Middle frontal gyrus (tissue), 1 donor: ENCODE results near the gene PLIN5.
"Not testable (repeated sequence)": the region's sequence is repeated elsewhere in the genome, so short reads cannot be mapped to it uniquely, and the experiment has no call there.

Experiments used
- DNase-seq: peaks from one replicate; pipeline ENCODE4 v3.0.0-alpha.2; 2015; ENCODE audit warnings: low spot score; ENCODE audit errors: extremely low spot score

Gene PLIN5

DNA sequence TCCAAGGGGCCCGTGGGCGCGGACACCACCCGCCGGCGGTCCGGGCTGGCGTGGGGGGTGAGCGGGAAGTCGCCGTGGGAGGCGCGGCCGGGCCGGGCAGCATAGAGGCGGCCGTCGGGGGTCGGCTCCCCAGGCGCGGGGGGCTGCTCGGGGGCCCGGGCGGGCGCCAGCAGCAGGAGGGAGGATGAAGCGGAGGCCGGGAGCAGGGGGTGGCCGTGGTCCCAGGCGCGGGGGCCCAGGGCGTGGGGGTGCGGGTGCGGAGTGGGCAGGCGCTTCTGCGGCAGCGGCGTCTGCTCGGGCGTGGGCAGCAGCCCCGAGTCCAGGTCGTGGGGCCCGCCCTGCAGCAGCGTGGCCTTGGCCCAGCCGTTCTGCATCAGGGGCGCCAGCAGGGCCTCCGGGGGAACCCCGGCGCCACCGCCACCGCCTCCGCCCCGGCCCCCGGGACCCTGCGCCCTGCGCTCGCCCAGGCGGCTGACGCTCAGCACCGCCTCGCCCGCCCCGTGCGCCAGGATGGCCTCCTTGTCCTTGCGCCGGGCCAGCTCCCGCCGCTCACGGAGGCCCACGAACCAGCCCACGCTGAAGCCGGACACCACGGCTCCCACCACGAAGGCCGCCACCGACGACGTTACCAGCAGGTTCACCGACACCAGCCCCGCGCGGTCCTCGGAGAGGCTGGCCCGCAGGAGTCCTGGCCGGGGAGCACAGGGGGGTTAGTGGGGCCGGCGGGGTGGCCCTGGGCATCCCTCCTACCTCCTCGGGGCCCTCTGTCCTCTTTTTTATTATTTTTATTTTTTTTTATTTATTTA, 9.0 kb upstream of the PLIN5 start:
- no peak for DNase-seq

- DNase-seq: no peak
Observed at GRCh38 chr19:4542896-4543841, 8.1 kb upstream of the PLIN5 start.

DNA sequence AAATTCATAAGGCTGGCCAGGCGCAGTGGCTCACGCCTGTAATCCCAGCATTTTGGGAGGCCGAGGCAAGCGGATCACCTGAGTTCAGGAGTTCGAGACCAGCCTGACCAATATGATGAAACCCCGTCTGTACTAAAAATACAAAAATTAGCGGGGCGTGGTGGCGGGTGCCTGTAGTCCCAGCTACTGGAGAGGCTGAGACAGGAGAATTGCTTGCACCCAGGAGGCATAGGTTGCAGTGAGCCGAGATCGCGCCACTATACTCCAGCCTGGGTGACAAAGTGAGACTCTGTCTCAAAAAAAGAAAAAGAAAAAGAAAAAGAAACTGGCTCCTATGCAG, 6.8 kb upstream of the PLIN5 start:
- DNase-seq: not testable (repeated sequence)

DNA sequence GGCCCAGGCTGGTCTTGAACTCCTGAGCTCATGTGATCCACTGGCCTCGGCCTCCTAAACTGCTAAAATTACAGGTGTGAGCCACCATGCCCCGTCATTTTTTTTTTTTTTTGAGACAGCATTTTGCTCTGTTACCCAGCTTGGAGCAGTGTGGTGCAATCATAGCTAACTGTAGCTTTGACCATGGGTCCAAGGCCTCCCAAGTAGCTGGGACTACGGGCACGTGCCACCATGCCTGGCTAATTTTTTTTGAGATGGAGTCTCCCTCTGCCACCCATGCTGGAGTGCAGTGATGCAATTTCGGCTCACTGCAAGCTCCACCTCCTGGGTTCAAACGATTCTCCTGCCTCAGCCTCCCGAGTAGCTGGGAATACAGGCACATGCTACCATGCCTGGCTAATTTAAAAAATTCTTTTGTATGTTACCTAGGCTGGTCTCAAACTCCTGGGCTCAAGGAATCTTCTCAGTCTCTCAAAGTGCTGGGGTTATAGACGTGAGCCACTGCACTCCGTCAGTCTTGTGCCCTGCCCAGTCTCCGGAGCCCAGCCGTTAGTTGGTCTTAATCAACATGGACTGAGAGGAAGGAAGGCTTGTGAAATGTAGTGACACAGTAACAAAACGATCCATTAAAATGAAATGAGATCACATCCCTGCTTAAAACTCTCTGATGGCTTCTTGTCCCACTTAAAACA, 6.2 kb upstream of the PLIN5 start:
- no peak for DNase-seq

DNA sequence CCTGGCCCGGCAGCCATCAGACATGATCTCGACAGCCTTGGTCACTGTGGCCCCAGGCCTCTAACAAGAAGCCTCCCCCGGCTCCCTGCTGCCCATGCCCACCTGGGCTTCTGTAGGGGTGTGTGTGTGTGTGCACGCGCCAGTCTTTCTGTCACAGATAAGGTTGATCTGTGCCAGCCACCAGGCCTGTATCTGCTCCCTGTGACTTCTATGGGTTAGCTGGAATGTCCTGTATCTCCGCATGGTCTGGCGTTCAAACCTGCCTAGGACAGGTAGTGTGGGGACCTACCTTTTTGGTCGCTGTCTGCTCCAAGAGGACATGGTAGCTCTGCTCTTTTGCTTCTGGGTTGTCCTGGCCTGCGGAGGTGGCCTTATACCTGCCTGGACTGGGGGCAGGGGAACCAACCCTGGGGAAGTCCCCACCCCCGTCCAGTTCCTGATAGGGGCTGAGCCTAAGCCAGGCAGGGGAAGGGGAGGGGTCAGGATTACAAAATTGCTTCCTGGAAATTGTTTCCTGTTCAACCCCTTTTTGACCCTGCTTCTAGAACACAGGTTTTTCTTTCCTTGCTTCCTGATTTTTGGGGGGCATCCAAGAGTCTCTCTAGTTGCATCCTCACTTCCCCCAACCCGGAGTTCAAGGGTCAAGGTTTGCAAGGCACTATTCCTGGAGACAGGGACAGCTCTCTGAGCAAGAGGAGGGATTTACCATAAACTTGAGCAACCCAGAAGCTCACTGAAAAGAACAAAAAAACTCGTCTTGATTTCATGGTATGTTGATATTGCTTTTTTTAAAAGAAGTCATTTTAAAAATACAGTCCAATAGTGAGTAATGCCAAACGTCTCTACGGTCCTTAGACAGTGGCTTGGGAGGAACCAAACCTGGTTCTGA, 4.9 kb upstream of the PLIN5 start, which contains the start of gene LRG1:
Gene LRG1 (minus strand): TSS at position 344 of the 889 bp plus-strand sequence. CDS start 23 bp downstream, at position 321.
- no peak for DNase-seq

GRCh38 chr19:4539169-4539692, 4.2 kb upstream of the PLIN5 start:
- no peak for DNase-seq

DNA sequence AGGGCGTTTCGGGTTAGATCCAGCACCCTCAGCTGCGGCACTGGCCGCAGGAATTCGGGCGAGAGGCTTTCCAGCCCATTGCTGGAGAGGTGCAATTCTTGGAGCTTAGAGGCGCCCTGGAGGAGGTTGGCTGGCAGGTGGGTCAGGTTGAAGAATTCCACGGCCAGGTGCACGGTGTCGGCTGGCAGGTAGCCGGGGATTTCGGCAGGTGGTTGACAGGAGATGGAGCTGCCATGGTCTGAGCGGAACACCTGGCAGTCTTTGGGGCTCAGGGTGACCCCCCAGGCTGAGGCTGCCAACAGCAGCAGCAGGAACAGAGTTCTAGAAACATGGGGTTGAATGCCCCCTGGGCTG, 3.6 kb upstream of the PLIN5 start:
- DNase-seq: no peak

DNA sequence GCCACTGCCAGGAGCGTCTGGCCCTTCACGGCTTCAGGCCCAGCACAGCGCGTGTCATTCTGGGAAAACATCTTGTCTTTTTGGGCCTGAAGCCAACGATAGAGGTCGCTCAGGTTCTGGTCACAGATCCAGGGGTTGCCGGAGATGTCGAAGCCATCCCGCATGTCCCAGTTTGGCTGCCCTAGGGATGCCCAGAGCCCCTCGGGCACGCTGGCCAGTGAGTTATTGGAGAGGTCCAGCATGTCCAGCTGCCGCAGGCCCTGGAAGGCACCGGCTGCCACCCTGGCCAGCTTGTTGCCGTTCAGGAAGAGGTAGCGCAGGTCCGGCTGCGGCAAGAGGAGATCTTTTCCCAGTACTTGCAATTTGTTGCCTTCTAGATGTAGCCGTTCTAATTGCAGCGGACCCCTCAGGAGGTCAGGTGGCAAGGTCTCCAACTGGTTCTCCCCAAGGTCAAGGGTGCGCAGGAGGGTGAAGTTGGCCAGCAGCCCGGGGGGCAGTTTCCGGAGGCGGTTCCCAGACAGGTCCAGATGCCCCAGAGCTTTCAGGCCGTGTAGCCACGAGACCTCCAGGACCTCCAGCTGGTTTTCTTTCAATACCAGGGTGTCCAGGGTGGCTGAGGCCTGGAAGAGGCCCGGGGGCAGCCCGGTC, 3.1 kb upstream of the PLIN5 start:
- DNase-seq: no peak

DNA sequence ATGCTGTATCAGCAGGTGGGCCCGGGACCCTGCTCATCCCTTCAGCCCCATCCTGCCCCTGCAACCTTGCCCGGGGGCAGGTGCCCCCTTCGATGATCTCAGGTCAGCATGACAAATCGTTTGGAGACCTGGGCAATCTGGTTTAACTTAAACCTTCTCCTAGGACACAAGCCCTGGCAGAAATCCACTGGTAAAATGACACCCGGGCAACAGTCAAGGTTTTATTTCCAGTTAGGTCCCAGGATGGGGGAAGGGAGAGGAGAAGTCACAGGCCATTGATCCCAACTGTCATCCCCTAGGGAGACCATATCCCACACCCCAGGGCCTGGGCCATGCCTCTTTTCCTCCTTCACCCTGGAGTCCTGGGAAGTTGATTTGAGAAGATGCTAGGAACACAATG, 1.8 kb upstream of the PLIN5 start:
- DNase-seq: no peak

DNA sequence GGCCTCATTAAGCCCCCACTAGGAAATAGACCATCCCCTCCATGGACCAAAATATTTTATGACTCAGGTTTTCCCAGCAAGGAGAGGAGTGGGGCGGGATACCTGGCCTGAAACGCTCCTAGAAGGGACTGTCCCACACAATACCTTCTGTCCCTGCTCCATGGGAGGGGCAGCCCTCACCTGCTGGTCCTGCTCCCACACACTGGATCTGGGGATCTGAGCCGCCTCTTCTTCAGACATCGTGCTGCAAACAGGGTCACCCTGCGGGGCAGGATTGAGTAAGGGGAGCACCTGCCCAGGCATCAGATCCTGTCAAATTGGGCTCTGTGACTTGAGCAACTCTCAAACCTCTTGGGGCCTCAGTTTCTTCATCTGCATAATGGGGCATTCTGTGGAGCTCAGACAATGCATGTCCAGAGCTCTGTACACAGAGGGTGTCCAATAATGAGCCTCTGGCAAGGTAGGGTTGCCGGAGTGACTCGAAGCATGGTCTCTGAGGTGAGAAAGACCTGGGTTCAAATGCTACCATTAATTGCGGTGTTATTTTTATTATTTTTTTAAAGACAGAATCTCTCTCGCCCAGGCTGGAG, 1.1 kb downstream of the PLIN5 start:
- DNase-seq: no peak

DNA sequence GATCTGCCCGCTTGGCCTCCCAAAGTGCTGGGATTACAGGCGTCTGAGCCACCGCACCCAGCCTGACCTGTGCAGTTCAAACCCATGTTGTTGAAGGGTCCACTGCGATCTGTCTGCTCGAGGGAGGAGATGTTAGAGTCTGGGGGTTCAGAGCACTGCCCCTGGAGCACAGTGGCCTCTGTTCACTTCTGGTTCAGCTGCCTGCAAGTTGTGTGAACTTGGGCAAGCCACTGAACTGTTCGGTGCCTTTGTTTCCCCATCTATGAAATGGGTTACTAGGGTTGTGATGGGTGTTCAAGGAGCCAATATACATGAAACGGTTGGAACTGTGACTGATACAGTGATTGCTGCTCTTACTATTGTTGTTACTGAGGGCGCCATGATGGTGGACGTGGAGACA, 1.7 kb downstream of the PLIN5 start:
- DNase-seq: no peak

DNA sequence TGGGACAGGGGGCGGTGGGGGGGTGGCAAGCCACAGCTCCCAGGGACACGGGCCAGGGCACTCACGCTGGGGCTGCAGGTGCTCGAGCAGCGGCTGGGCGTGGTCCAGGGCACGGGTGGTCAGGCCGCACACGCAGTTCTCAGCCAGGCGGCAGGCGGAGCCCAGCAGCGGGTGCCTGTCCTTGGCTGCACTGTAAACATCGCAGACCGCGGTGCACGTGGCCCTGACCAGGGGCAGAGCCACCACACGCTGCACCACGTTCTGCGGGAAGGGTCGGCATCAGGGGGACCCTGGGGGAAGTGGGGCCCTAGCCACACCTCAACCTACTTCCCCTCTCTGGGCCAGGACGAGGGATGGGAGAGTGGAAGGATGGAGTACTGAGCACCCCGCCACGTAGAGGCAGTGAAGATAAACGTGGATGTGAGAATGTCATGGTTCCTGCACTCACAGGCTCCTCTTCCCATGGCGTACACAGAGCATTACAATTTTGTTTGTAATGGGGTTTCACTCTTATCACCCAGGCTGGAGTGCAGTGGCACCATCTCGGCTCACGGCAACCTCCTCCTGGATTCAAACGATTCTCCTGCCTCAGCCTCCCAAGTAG, 3.4 kb downstream of the PLIN5 start:
- no peak for DNase-seq

DNA sequence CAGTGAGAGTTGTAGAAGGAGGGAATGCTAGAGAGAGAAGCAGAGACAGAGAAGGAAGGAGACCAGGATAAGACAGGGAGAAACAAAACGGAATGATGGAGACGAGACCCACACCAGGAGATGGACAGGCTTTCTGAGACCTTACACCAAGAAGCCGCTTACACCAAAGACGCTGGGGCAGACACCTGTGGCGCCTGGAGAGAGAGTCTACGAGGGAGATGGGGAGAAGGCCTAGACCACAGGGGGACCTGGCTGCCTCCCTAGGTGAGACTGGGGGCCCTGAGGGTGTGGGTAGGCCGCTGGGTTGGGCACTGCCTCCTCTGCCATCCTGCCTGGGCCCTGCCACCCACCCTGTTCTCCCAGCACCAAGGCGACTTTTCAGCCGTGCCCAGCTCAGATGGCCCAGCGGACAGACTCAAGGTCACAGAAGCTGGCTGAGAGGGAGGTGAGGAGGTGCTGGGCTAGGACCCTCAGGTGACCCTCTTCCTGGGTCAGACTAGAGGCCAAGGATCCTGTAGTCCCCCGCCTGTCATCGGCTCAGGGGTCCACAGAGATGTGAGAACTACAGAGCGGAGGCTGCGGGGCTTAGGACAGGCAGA, 5.0 kb downstream of the PLIN5 start:
- no peak for DNase-seq

GRCh38 chr19:4528843-4529242, 6.2 kb downstream of the PLIN5 start:
- no peak for DNase-seq

DNA sequence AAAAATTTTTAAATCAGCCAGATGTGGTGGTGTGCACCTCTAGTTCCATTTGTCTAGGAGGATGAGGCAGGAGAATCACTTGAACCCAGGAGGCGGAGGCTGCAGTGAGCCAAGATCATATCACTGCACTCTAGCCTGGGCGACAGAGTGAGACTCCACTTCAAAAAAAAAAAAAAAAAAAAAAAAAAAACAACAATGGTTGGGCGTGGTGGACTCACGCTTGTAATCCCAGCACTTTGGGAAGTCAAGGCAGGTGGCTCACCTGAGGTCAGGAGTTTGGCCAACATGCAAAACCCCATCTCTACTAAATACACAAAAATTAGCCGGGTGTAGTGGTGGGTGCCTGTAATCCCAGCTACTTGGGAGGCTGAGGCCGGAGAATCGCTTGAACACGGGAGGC, 7.6 kb downstream of the PLIN5 start:
- DNase-seq: not testable (repeated sequence)

DNA sequence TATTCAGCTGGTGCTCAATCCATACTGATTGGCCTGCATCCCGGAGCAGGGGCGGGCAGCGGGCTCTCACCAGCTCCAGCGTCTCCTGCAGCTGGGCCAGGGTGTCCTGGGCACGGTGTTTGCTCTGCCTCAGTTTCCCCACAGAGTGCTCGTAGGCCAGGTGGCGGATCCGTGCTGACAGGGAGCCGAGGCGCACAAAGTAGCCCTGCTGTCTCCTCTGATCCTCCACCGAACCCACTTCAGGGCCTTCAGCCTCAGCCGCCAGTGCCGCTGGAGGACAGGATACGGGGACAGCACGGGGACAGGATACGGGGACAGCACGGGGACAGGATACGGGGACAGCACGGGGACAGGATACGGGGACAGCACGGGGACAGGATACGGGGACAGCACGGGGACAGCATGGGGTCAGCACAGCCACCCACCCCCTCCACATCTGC, 9.4 kb downstream of the PLIN5 start:
- no peak for DNase-seq

DNA sequence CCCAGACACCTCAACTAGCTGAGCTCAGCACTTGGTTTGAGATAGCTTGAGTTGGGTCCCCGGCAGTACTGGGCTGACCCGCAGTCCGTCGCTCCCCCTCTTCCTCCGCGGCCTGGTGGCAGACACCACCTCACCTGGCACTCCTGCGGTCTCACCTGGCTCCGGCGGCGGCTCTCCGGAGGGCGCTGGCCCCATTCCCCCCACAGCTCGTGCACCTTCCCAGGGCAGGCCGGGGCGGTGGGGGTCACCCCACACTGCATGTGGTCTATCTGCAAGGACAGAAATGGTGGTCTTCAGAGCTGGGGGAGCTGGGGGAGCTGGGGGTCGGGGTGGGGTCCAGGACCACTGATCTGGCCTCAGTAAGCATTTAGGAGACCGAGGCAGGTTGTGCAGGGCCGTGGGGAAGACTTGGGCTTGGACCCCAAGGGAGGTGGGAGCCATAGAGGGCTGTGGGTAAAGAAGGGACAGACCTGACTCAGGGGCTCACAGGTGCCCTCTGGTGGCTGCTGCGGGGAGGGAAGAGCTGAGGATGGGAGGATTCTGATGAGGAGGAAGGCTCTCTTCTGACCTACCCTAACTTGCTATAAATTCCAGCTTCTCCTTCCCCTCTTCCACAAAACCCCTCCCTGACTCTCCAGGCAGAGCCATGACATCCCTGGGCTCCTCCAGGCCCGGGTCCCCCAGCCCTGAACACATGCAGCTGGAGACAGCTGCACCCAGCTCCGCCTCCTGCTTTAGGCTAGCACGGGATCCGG, 10.0 kb downstream of the PLIN5 start:
- no peak for DNase-seq
